Neural cell (in vitro differentiated cells): Measurements from ENCODE around the gene ANKS3. TPM values are rescaled to one million over a fixed set of nuclear protein-coding genes. Genes with fewer than 3 reads are reported as not detected.
A peak's percentile ranks its signal among the peaks of the same experiment; 100 is the strongest.

Experiments
- H2AFZ ChIP-seq: fragments of 200-600, 300-800 bp; sonication (generic), shearing (Covaris generic); 2 replicates; pipeline ENCODE4 v1.6.0; 2014; ENCODE audit warnings: low read depth, mild to moderate bottlenecking, antibody characterized with exemption, low read length, moderate library complexity
- H3F3A ChIP-seq: fragments of 200-600 bp; shearing (Covaris generic); 2 replicates; pipeline ENCODE4 v1.6.1; 2016; ENCODE audit warnings: mild to moderate bottlenecking, moderate library complexity, mixed read lengths, antibody characterized with exemption, low read length; ENCODE audit not compliant: insufficient read depth, poor library complexity, severe bottlenecking
- H3K27ac ChIP-seq: fragments of 200-600, 300-800 bp; sonication (generic), shearing (Covaris generic); 2 replicates; pipeline ENCODE4 v1.5.1; 2014; ENCODE audit warnings: mild to moderate bottlenecking, low read length, moderate library complexity
- H3K27me3 ChIP-seq: fragments of 300-800, 200-600 bp; sonication (generic), shearing (Covaris generic); 2 replicates; pipeline ENCODE4 v1.6.0; 2014; ENCODE audit warnings: mild to moderate bottlenecking, low read depth, low read length, moderate library complexity; ENCODE audit not compliant: insufficient read depth
- H3K36me3 ChIP-seq: fragments of 300-800, 200-600 bp; sonication (generic), shearing (Covaris generic); 2 replicates; pipeline ENCODE4 v1.5.1; 2014; ENCODE audit warnings: mild to moderate bottlenecking, antibody characterized with exemption, low read length, moderate library complexity; ENCODE audit not compliant: insufficient read depth
- H3K4me2 ChIP-seq: fragments of 300-800, 200-600 bp; sonication (generic), shearing (Covaris generic); 2 replicates; pipeline ENCODE4 v1.6.0; 2014; ENCODE audit warnings: mild to moderate bottlenecking, low read length
- H3K4me3 ChIP-seq: fragments of 300-800, 200-600 bp; sonication (generic), shearing (Covaris generic); 2 replicates; pipeline ENCODE4 v1.5.1; 2014; ENCODE audit warnings: mild to moderate bottlenecking, low read length, moderate library complexity
- H3K79me2 ChIP-seq: fragments of 200-600 bp; shearing (Covaris generic); replicated peaks from 2 replicates; pipeline ENCODE4 v1.6.0; 2014; ENCODE audit warnings: mild to moderate bottlenecking, low read length, moderate library complexity; ENCODE audit not compliant: insufficient read depth
- H3K9ac ChIP-seq: fragments of 300-800, 200-600 bp; sonication (generic), shearing (Covaris generic); 2 replicates; pipeline ENCODE4 v1.6.1; 2016; ENCODE audit warnings: mild to moderate bottlenecking, low read length, mixed read lengths
- H3K9me2 ChIP-seq: fragments of 200-600 bp; shearing (Covaris generic); 2 replicates; pipeline ENCODE4 v1.6.1; 2016; ENCODE audit warnings: mild to moderate bottlenecking, low read length, mixed read lengths; ENCODE audit not compliant: insufficient read depth
- H3K9me3 ChIP-seq: fragments of 200-600, 300-800 bp; sonication (generic), shearing (Covaris generic); 2 replicates; pipeline ENCODE4 v1.6.1; 2016; ENCODE audit warnings: mild to moderate bottlenecking, mixed run types, low read length, moderate library complexity, mixed read lengths
- H4K20me1 ChIP-seq: fragments of 200-600 bp; shearing (Covaris generic); 2 replicates; pipeline ENCODE4 v1.6.1; 2016; ENCODE audit warnings: mild to moderate bottlenecking, mixed run types; ENCODE audit not compliant: insufficient read depth
- EP300 ChIP-seq: fragments of 450-650 bp; conservative IDR thresholded peaks from 2 replicates; pipeline ENCODE4 v1.6.1; 2014; ENCODE audit warnings: antibody characterized with exemption, mild to moderate bottlenecking, moderate library complexity; ENCODE audit not compliant: poor library complexity, severe bottlenecking
- EZH2 ChIP-seq: fragments of 200-600, 300-800 bp; shearing (Covaris generic), sonication (generic); IDR thresholded peaks from 2 replicates; pipeline ENCODE4 v1.6.1; 2014; ENCODE audit warnings: antibody characterized with exemption, low read length, borderline replicate concordance, mild to moderate bottlenecking; ENCODE audit not compliant: insufficient read depth, poor library complexity, severe bottlenecking
- MXI1 ChIP-seq: fragments of 450-650 bp; conservative IDR thresholded peaks from 2 replicates; pipeline ENCODE4 v1.6.1; 2014; ENCODE audit warnings: antibody characterized with exemption, mild to moderate bottlenecking; ENCODE audit not compliant: poor library complexity, severe bottlenecking
- POLR2AphosphoS5 ChIP-seq: IDR thresholded peaks from 2 replicates; pipeline ENCODE4 v1.6.1; 2012
- RAD21 ChIP-seq: fragments of 450-650 bp; conservative IDR thresholded peaks from 2 replicates; pipeline ENCODE4 v1.6.1; 2014; ENCODE audit warnings: antibody characterized with exemption, mild to moderate bottlenecking, moderate library complexity
- SMC3 ChIP-seq: fragments of 450-650 bp; conservative IDR thresholded peaks from 2 replicates; pipeline ENCODE4 v1.6.1; 2014; ENCODE audit warnings: antibody characterized with exemption, mild to moderate bottlenecking, moderate library complexity; ENCODE audit not compliant: poor library complexity
- TAF1 ChIP-seq: IDR thresholded peaks from 2 replicates; pipeline ENCODE4 v1.6.1; 2012; ENCODE audit warnings: low read depth
- polyA plus RNA-seq: library from polyadenylated mRNA; depleted of rRNA; stranded (reverse); fragments of >200 nt; gene quantifications from 2 replicates; pipeline ENCODE4 v1.2.3, GENCODE V29; 2014
- TF ChIP-seq, protein P1 (sequence below): fragments of 450-650 bp; IDR thresholded peaks from 2 replicates; pipeline ENCODE4 v1.5.1; 2014; ENCODE audit warnings: antibody characterized with exemption, mild to moderate bottlenecking, moderate library complexity; ENCODE audit not compliant: poor library complexity, severe bottlenecking
- TF ChIP-seq, protein P2 (sequence below): IDR thresholded peaks from 2 replicates; pipeline ENCODE4 v1.6.1; 2012; ENCODE audit warnings: borderline replicate concordance

ANKS3 gene
- polyA plus RNA-seq, 1 donor from 2014 or later: 53.9 TPM

DNA sequence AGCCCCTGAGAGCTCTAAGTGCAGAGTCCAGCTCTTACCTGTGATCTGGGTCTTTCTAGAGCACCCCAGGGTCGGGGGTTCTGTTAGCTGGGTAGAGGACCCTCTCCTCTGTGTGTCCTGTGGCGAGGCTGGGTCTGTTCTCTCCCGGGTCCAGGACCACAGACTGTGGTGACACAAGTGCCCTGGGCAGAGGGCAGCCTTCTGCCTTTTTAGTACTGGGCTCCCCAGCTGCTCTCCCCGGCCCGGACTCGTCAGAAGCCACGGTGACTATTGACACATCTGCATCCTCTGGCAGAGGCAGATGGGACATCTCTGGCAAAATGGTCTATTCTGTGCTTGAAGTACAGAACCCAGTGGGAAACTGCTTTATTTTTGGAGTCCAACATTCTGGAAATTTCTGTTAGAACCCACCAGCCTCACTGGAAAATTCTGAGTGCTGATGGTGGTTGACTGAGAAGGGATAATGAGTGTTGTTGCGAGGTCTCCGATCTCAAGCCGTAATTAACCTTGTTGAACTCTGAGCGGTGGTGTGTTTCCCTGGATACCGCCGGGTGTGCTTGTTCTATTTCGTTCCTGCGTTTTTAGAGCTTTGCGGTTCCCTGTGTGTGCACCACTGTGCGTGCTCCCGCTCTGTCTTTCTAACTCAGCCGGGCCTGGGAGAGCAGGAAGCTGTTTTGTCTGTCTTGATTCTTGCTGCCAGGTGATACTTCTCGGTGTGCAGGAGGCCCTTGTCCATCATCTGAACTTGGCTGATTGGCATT lies 66.7 kb downstream of the ANKS3 start:
- Histone ChIP-seq H3K27me3 (no peaks in the 10 kb centered on the region), H3K27ac (peak overlapping the region; percentile 33), H3K9me2 (no peaks in the 10 kb centered on the region), H3K4me3 (no peak overlapping the region), H4K20me1 (no peaks in the 10 kb centered on the region), H3K79me2 (no peaks in the 10 kb centered on the region), H3K9me3 (no peaks in the 10 kb centered on the region), H3K4me2 (no peak overlapping the region), H3K36me3 (no peaks in the 10 kb centered on the region), H3K9ac (no peak overlapping the region), H3F3A (no peaks in the 10 kb centered on the region), H2AFZ (no peak overlapping the region)
- TF ChIP-seq POLR2AphosphoS5 (no peak), RAD21 (no peak), EZH2 (no peak), SMC3 (no peak), EP300 (no peak), TAF1 (no peak), MXI1 (no peak)
- TF ChIP-seq, protein P1, sequence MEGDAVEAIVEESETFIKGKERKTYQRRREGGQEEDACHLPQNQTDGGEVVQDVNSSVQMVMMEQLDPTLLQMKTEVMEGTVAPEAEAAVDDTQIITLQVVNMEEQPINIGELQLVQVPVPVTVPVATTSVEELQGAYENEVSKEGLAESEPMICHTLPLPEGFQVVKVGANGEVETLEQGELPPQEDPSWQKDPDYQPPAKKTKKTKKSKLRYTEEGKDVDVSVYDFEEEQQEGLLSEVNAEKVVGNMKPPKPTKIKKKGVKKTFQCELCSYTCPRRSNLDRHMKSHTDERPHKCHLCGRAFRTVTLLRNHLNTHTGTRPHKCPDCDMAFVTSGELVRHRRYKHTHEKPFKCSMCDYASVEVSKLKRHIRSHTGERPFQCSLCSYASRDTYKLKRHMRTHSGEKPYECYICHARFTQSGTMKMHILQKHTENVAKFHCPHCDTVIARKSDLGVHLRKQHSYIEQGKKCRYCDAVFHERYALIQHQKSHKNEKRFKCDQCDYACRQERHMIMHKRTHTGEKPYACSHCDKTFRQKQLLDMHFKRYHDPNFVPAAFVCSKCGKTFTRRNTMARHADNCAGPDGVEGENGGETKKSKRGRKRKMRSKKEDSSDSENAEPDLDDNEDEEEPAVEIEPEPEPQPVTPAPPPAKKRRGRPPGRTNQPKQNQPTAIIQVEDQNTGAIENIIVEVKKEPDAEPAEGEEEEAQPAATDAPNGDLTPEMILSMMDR: no peak
- TF ChIP-seq, protein P2, sequence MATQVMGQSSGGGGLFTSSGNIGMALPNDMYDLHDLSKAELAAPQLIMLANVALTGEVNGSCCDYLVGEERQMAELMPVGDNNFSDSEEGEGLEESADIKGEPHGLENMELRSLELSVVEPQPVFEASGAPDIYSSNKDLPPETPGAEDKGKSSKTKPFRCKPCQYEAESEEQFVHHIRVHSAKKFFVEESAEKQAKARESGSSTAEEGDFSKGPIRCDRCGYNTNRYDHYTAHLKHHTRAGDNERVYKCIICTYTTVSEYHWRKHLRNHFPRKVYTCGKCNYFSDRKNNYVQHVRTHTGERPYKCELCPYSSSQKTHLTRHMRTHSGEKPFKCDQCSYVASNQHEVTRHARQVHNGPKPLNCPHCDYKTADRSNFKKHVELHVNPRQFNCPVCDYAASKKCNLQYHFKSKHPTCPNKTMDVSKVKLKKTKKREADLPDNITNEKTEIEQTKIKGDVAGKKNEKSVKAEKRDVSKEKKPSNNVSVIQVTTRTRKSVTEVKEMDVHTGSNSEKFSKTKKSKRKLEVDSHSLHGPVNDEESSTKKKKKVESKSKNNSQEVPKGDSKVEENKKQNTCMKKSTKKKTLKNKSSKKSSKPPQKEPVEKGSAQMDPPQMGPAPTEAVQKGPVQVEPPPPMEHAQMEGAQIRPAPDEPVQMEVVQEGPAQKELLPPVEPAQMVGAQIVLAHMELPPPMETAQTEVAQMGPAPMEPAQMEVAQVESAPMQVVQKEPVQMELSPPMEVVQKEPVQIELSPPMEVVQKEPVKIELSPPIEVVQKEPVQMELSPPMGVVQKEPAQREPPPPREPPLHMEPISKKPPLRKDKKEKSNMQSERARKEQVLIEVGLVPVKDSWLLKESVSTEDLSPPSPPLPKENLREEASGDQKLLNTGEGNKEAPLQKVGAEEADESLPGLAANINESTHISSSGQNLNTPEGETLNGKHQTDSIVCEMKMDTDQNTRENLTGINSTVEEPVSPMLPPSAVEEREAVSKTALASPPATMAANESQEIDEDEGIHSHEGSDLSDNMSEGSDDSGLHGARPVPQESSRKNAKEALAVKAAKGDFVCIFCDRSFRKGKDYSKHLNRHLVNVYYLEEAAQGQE: no peak

DNA sequence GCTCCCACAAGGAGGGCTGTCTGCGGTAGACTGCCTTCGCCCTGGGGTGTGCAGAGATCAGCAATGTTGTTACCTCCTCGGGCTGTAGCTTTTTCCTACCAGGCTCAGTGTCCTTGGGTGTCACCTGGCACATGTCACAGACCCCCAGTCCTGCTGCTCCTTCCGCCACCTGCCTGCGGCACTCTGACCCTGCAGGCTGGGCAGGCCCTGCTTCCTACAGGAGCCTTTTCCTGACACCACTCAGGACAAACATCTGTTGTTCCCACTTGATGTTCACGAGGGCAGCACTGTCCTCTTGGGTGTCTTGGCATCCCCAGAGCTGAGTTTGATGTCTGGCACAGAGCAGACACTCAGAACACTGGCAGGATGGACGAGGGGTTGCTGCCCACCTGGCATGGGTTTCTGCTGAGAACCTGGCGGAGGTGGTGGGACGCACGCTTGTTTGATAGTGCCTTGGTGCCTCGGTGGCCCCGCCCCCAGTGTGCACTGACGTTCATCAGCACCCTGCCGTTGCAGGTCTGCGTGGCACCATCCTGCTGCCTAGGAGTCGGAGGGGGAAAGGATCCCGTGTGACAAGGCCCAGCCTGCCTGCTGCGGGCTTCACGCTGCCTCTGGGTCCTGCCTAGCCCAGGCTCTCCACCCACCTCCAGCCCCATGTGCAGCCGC lies 67.4 kb downstream of the ANKS3 start:
- Histone ChIP-seq H3K9me3 (no peaks in the 10 kb centered on the region), H3F3A (no peaks in the 10 kb centered on the region), H4K20me1 (no peaks in the 10 kb centered on the region), H2AFZ (no peak overlapping the region), H3K27ac (peak overlapping the region; percentile 33), H3K4me3 (no peak overlapping the region), H3K9ac (no peak overlapping the region), H3K9me2 (no peaks in the 10 kb centered on the region), H3K79me2 (no peaks in the 10 kb centered on the region), H3K36me3 (no peaks in the 10 kb centered on the region), H3K4me2 (no peak overlapping the region), H3K27me3 (no peaks in the 10 kb centered on the region)
- TF ChIP-seq RAD21: no peak
- no peak for TF ChIP-seq EP300
- TF ChIP-seq, protein P2: no peak
- no peak for TF ChIP-seq EZH2
- no peak for TF ChIP-seq MXI1
- no peak for TF ChIP-seq POLR2AphosphoS5
- TF ChIP-seq, protein P1: no peak
- no peak for TF ChIP-seq TAF1
